ENCODE data around the gene RPA3.

RPA3 gene

DNA sequence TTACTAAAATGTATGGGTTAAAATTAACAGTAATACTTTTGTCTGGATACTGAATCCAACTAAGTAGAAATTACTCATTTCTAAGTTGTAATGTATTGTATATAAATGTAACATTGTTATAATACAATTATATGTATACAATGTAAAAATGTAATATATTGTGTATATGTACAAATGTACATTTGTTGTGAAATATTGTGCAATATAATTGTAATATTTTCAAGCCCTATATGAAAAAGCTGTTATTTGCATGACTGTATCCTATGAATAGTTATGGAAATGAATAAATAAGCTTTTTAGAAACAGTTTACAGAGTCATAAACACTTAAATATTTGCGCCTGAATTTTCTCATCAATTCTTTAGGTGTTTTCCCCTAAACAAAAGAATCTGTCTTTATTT, 98.2 kb downstream of the RPA3 start:
- Histone ChIP-seq H3K9me3 (replicated peaks in 1 of 11) (peaks cover 0 to under 1% (median 0%) of the 10 kb centered on the region in 11 experiments; a peak in 4 of 22 replicates), H3K27me3 (no peaks in the 10 kb centered on the region), H3K9ac (no peak overlapping the region), H3K27ac (no peak overlapping the region), H3K4me2 (no peak overlapping the region), H3K4me3 (no peak overlapping the region), H4K20me1 (no peaks in the 10 kb centered on the region), H3K4me1 (no peaks in the 10 kb centered on the region), H3K36me3 (no peaks in the 10 kb centered on the region)
- TF ChIP-seq Cebpa-rat (IDR thresholded peaks at IDR 0.05) = no peak

DNA sequence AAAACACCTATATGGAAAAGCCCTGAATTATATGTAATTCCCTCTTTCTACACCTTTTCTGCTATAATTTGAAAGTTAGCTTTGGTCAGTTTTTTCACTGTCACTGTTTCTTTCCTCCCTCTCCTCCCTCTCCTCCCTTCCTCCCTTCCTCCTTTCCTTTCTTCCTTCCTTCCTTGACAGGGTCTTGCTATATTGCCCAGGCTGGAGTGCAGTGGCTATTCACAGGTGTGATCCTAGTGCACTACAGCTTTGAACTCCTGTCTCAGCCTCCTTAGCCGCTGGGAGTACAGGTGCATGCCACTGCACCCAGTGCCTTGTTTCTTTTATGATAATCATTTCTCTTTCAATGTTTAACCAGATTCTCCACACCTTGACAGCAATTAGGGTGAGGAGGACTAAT, 100.0 kb downstream of the RPA3 start:
- Histone ChIP-seq H3K4me2 (no peak overlapping the region), H4K20me1 (no peaks in the 10 kb centered on the region), H3K4me3 (no peak overlapping the region), H3K27ac (no peak overlapping the region), H3K36me3 (no peaks in the 10 kb centered on the region), H3K27me3 (no peaks in the 10 kb centered on the region), H3K4me1 (no peaks in the 10 kb centered on the region), H3K9me3 (replicated peaks in 1 of 11) (no peaks in the 10 kb centered on the region), H3K9ac (no peak overlapping the region)
- no peak for TF ChIP-seq Cebpa-rat (IDR thresholded peaks at IDR 0.05)

DNA sequence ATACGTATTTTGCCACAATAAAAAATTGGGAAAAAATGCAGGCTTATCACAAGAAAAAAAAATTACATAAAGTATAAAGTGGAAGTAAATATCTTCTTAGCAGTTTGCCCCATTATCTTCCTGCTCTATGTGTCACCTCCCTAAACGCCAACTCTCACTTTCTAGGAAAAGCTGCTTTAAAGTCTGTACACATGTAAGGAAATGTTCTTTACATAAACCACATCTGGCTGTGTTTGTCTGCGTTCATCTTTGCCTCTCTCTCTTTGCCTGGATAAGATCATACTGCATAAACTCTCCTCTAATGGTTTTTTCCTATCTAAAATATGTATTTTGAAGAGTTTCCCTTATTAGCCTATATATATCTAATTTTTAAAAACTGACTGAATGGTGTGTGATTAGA, 100.9 kb downstream of the RPA3 start:
- no peak overlapping the region for H3K4me2 ChIP-seq
- H3K27ac ChIP-seq = no peak overlapping the region
- no peaks in the 10 kb centered on the region for H3K9me3 ChIP-seq (replicated peaks in 1 of 11)
- H4K20me1 ChIP-seq = no peaks in the 10 kb centered on the region
- no peak overlapping the region for H3K9ac ChIP-seq
- no peaks in the 10 kb centered on the region for H3K27me3 ChIP-seq
- no peak for TF ChIP-seq Cebpa-rat (IDR thresholded peaks at IDR 0.05)
- no peaks in the 10 kb centered on the region for H3K36me3 ChIP-seq
- H3K4me3 ChIP-seq = no peak overlapping the region
- no peaks in the 10 kb centered on the region for H3K4me1 ChIP-seq

DNA sequence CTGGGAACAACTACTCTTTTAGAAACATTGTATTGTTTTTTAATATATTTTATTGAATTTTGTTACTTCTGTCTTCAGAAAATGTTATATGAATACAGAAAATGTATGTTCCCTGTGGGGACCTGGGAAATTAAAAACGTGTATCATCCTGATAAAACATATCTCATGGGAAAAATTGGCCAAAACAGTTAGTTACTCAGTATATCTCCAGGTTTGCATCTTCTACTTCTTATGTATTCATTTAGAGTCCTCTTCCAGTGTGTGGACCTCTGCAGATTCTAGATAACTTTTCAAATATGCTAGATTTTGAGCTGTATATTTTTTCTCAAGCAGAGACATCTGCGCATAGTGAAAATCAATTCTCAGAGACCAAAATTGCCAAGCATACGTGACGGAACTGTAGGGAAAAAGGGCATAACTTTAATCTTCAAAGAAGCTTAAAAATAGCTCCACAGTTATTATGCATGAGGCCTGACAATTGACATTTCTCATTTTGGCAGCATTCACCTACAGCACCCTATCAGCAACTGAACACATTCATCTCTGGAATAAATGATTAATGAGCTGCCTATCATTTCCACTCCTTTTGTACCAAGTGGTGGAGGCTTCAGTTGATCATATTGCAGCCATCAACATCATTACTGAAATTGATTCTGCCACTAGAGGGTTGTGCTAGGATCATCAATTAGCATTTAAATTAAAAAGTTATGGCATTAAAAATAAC, 104.2 kb downstream of the RPA3 start:
- peaks cover 0 to 24% (median 3%) of the 10 kb centered on the region in 11 experiments; a peak in 10 of 22 replicates for H3K36me3 ChIP-seq
- no peak overlapping the region for H3K4me2 ChIP-seq
- no peak overlapping the region for H3K9ac ChIP-seq
- no peak overlapping the region for H3K4me3 ChIP-seq
- H3K4me1 ChIP-seq = no peaks in the 10 kb centered on the region
- TF ChIP-seq Cebpa-rat (IDR thresholded peaks at IDR 0.05) = no peak
- no peaks in the 10 kb centered on the region for H3K9me3 ChIP-seq (replicated peaks in 1 of 11)
- H3K27me3 ChIP-seq = no peaks in the 10 kb centered on the region
- H3K27ac ChIP-seq = no peak overlapping the region
- no peaks in the 10 kb centered on the region for H4K20me1 ChIP-seq

DNA sequence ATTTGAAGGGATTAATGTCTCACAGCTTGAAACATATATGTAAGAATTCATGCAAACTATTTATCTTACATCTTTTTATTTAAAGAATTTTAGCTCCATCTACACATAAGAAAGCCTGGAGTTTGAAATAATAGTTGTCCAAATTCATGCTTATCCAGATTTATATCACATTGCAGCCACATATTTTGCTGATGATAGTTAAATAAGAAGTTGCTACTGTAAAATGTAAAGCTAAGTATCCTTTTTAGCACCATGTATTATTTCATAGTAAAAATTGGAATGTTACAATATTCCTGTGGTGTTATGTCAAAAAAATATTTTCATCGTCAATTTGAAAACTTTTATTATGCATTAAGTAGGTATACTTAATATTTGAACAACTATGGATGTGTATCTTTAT, 105.2 kb downstream of the RPA3 start:
- no peaks in the 10 kb centered on the region for H3K9me3 ChIP-seq (replicated peaks in 1 of 11)

DNA sequence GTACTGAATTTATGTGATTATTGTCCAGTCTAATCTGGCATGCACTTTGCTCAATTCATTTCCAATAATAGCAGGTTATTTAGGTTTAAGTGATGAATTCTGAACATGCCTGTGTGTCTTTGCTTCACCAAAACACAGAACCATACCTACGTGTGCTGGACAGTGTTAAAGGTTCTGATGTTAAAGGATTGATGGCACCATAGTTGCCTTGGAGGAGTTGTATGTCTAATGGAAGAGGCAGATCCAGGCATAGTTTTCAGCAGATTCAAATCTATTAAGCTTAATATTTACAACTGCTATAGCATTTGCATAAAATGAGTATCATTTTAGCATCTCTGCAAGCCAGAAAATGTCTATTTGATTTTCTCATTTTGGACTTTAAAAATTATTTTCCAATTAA, 105.9 kb downstream of the RPA3 start:
- no peak for TF ChIP-seq Cebpa-rat (IDR thresholded peaks at IDR 0.05)
- H3K27me3 ChIP-seq = no peaks in the 10 kb centered on the region
- no peaks in the 10 kb centered on the region for H3K9me3 ChIP-seq (replicated peaks in 1 of 11)
- no peaks in the 10 kb centered on the region for H4K20me1 ChIP-seq
- no peak overlapping the region for H3K4me2 ChIP-seq
- H3K27ac ChIP-seq = no peak overlapping the region
- H3K4me3 ChIP-seq = no peak overlapping the region
- peaks cover 3 to 40% (median 14%) of the 10 kb centered on the region in 11 experiments; a peak in 17 of 22 replicates for H3K36me3 ChIP-seq
- H3K4me1 ChIP-seq = no peaks in the 10 kb centered on the region
- H3K9ac ChIP-seq = no peak overlapping the region

More for the DNA sequence above, 105.2 kb downstream of the RPA3 start:
- TF ChIP-seq Cebpa-rat (IDR thresholded peaks at IDR 0.05) = no peak
- no peak overlapping the region for H3K4me2 ChIP-seq
- no peaks in the 10 kb centered on the region for H3K27me3 ChIP-seq
- H4K20me1 ChIP-seq = no peaks in the 10 kb centered on the region
- no peak overlapping the region for H3K27ac ChIP-seq
- H3K36me3 ChIP-seq = peaks cover 0 to 33% (median 8%) of the 10 kb centered on the region in 11 experiments; a peak in 13 of 22 replicates
- no peaks in the 10 kb centered on the region for H3K4me1 ChIP-seq
- H3K9ac ChIP-seq = no peak overlapping the region
- no peak overlapping the region for H3K4me3 ChIP-seq

DNA sequence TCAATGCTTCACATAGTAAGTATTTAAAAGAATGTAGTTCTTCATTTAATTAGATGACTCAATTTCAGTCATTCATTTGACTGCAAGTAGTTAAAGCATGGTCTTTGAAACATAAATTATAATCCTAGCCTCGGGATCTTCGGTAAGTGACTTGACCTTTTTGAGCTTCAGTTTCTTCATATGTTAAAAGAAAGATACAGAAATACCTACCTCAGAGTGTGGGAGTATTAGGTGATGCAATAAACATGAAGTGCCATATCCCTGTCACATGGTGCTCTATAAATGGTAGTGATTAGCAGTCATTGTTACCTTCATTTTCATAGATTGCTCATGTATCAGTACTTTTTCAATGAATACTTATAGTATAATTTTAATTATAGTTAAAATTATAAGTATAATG, 109.1 kb downstream of the RPA3 start:
- H3K4me3 ChIP-seq = no peak overlapping the region
- H3K36me3 ChIP-seq = peaks cover 20 to 66% (median 35%) of the 10 kb centered on the region in 11 experiments
- no peak overlapping the region for H3K27ac ChIP-seq
- H3K9ac ChIP-seq = no peak overlapping the region
- H3K4me2 ChIP-seq = no peak overlapping the region
- no peaks in the 10 kb centered on the region for H3K27me3 ChIP-seq
- no peaks in the 10 kb centered on the region for H3K4me1 ChIP-seq
- TF ChIP-seq Cebpa-rat (IDR thresholded peaks at IDR 0.05) = no peak
- H3K9me3 ChIP-seq (replicated peaks in 1 of 11) = no peaks in the 10 kb centered on the region
- H4K20me1 ChIP-seq = peaks cover 0 to 7% (median 0%) of the 10 kb centered on the region in 11 experiments; a peak in 2 of 22 replicates

DNA sequence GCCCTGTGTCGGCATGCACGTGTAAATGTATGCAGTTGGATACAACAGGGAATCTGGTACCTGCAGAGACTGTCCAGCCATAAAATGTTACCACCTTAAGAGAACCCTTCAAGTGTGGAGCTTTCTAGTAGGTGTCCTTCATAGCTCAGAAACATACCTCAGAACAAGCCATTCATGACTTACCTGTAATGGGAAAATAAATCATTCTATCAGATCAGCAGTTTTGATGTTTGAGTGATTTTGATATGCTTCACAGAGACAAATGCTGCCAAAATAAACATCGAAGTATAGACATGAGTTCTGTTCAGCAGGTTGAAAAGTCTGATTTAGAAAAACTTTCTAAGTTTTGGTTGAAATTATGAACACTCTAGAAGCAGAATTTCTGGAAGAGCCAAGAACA, 111.4 kb downstream of the RPA3 start:
- no peak for TF ChIP-seq Cebpa-rat (IDR thresholded peaks at IDR 0.05)
- Histone ChIP-seq H3K9ac (no peak overlapping the region), H4K20me1 (peaks cover 0 to 7% (median 0%) of the 10 kb centered on the region in 11 experiments; a peak in 2 of 22 replicates), H3K27me3 (no peaks in the 10 kb centered on the region), H3K36me3 (peaks cover 20 to 66% (median 35%) of the 10 kb centered on the region in 11 experiments), H3K9me3 (replicated peaks in 1 of 11) (no peaks in the 10 kb centered on the region), H3K4me1 (no peaks in the 10 kb centered on the region), H3K27ac (no peak overlapping the region), H3K4me2 (no peak overlapping the region), H3K4me3 (no peak overlapping the region)

DNA sequence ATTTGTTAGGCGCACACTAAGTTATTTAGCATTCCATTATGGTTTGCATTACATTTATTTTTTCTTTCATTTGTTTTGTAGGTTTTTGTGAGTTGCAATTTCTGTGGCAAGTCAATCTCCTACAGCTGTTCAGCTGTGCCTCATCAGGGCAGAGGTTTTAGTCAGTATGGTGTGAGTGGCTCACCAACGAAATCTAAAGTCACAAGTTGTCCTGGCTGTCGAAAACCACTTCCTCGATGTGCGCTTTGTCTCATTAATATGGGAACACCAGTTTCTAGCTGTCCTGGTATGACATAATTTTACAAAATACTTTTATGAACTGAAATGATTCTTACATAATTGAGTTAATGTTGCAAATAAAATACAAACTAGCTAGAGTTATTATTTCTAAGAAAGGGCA, 122.2 kb downstream of the RPA3 start:
- TF ChIP-seq Cebpa-rat (IDR thresholded peaks at IDR 0.05) = no peak
- Histone ChIP-seq H3K27ac (no peak overlapping the region), H3K9me3 (replicated peaks in 1 of 11) (peaks cover 9 to 16% (median 12%) of the 10 kb centered on the region in 11 experiments; a peak in 18 of 22 replicates), H3K4me3 (no peak overlapping the region), H3K4me1 (no peaks in the 10 kb centered on the region; a peak in 1 of 20 replicates), H3K4me2 (no peak overlapping the region), H3K27me3 (no peaks in the 10 kb centered on the region), H3K9ac (no peak overlapping the region), H3K36me3 (peaks cover 56 to 89% (median 69%) of the 10 kb centered on the region in 11 experiments), H4K20me1 (peaks cover 0 to 7% (median 0%) of the 10 kb centered on the region in 11 experiments; a peak in 1 of 22 replicates)

DNA sequence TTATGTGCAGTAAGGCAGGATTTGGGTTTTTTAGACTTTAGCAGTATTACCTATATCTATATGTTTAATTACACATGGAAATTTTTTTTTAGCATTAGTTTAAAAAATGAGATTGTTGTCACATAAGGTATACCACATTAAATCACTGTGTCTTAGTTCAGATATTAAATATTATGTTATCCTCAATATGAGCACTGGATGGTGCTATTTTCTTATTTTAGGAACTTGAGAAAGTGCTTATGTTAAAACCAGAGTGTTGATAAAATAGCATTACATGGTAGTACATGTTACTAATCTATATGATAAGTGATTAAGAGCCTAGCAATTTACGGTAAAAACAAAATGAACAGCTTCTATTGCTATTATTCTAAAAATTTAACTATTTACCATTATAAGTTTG, 123.0 kb downstream of the RPA3 start:
- no peak for TF ChIP-seq Cebpa-rat (IDR thresholded peaks at IDR 0.05)
- peaks cover 0 to 7% (median 0%) of the 10 kb centered on the region in 11 experiments; a peak in 1 of 22 replicates for H4K20me1 ChIP-seq
- H3K4me3 ChIP-seq = no peak overlapping the region
- H3K9ac ChIP-seq = no peak overlapping the region
- no peak overlapping the region for H3K27ac ChIP-seq
- no peaks in the 10 kb centered on the region for H3K27me3 ChIP-seq
- peaks cover 9 to 16% (median 12%) of the 10 kb centered on the region in 11 experiments; a peak in 18 of 22 replicates for H3K9me3 ChIP-seq (replicated peaks in 1 of 11)
- H3K4me1 ChIP-seq = no peaks in the 10 kb centered on the region; a peak in 1 of 20 replicates
- H3K4me2 ChIP-seq = no peak overlapping the region
- peaks cover 60 to 95% (median 77%) of the 10 kb centered on the region in 11 experiments for H3K36me3 ChIP-seq
